GM18861 (cell line): ENCODE measurements around the gene RNF121.
"Not testable (repeated sequence)": the region's sequence is repeated elsewhere in the genome, so short reads cannot be mapped to it uniquely, and the experiment has no call there.

Source experiments
- ATAC-seq: cut with Tn5 transposase; IDR thresholded peaks from one replicate; pipeline ENCODE4 v1.9.1; 2021; ENCODE audit not compliant: unreplicated experiment

RNF121 gene

GRCh38 chr11:71928737-71929443 lies at the start of gene RNF121:
RNF121 (plus strand) TSS chr11:71929046; CDS start chr11:71929062, 16 bp downstream.
- ATAC-seq, result peak; percentile 57

DNA sequence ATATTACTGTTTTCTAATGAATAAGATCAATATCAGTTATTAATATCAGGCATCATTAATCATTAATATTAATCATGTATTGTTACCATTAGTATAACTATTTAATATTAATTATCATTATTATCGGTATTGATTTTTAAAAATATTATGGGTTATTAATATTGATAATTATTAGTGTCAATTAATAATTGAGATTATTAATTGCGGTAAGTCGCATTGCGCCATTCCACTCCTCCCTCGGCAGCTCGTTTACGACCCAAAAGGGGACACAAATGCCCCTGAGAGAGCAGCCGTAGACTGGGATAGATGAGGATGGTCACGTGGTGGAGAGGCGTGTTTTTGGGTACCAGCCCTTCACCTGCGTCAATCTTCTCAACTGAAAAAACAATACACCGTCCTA lies 43.0 kb upstream of the RNF121 start:
- ATAC-seq, result not testable (repeated sequence)

- not testable (repeated sequence) for ATAC-seq
Measured at GRCh38 chr11:71888335-71889010, 40.4 kb upstream of the RNF121 start.

- ATAC-seq, result not testable (repeated sequence)
Measured at GRCh38 chr11:71889181-71889872, 39.5 kb upstream of the RNF121 start.

DNA sequence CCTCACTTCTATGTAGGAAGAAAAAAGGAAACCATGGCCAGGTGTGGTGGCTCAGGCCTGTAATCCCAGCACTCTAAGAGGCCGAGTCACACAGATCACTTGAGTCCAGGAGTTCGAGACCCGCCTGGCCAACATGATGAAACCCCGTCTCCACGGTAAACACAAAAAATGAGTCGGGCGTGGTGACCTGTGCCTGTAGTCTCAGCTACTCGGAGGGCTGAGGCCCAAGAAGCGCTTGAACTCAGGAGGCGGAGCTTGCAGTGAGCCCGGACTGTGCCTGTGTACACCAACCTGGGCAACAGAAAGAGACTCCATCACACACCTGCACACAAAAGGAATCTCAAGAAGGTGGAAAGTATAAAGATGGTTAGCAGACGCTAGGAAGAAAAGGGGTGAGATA lies 32.9 kb upstream of the RNF121 start:
- ATAC-seq, result no peak

- not testable (repeated sequence) for ATAC-seq
Measured at GRCh38 chr11:71901137-71901536, 27.7 kb upstream of the RNF121 start.

- no peak for ATAC-seq
Measured at GRCh38 chr11:71908218-71908617, 20.6 kb upstream of the RNF121 start.

DNA sequence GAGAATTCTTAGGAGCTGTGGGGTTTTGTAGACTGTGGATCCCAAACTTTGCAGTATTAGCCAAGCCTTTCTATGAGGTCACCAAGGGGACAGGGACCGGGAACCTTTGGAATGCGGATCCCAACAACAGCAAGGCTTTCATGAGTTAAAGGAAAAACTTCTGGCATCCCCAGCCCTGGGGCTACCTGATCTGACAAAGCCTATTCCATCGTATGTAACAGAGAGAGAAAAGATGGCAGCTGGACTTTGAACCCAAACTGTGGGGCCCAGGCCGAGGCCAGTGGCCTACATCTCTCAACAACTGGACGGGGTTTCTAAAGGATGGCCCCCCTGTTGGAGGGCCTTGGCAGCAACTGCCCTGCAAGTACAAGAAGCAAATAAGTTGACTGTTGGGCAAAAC lies 18.1 kb upstream of the RNF121 start:
- not testable (repeated sequence) for ATAC-seq

DNA sequence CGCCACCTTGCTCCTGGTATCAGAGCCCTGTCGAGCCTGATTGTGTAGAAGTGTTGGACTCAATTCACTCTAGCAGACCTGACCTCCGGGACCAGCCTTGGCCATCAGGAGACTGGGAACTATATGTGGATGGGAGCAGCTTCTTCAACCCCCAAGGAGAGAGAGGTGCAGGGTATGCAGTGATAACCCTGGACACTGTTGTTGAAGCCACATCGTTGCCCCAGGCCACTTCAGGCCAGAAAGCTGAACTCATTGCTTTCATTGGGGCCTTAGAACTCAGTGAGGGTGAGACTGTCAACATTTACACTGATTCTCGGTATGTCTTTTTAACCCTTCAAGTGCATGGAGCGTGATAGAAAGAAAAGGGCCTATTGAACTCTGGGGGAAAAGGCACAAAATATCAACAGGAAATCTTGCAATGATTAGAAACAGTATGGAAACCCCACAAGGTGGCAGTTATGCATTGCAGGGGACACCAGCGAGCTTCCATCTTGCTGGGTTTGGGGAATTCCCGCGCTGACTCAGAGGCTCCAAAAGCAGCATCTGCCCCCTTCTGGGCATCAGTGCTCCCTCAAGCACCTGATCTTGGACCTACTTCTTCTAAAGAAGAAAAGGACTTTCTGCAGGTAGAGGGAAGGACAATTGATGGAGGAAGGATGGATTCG lies 17.4 kb upstream of the RNF121 start:
- ATAC-seq, result not testable (repeated sequence)

GRCh38 chr11:71911986-71912340 lies 16.9 kb upstream of the RNF121 start:
- ATAC-seq, result not testable (repeated sequence)

DNA sequence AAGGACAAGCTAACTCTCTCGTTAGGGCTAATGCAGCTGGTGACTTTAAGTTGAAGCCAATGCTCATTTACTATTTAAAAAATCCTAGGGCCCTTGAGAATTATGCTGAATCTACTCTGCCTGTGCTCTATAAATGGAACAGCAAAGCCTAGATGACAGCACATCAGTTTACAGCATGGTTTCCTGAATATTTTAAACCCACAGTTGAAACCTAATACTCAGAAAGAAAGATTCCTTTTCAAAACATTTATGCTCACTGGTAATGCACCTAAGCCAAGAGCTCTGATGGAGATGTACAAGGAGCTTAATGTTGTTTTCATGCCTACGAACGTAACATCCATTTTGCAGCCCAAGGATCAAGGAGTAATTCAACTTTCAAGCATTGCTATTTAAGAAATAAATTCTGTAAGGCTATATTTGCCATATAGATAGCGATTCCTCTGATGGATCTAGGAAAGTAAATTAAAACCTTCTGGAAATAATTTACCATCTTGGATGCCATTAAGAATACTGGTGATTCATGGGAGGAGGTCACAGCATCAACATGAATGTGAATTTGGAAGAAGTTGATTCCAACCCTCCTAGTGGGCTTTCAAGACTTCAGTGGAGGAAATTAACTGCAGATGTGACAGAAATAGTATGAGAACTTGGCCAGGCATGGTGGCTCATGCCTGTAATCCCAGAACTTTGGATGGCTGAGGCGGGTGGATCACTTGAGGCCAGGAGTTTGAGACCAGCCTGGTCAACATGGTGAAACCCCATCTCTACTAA lies 14.9 kb upstream of the RNF121 start:
- ATAC-seq, result no peak

DNA sequence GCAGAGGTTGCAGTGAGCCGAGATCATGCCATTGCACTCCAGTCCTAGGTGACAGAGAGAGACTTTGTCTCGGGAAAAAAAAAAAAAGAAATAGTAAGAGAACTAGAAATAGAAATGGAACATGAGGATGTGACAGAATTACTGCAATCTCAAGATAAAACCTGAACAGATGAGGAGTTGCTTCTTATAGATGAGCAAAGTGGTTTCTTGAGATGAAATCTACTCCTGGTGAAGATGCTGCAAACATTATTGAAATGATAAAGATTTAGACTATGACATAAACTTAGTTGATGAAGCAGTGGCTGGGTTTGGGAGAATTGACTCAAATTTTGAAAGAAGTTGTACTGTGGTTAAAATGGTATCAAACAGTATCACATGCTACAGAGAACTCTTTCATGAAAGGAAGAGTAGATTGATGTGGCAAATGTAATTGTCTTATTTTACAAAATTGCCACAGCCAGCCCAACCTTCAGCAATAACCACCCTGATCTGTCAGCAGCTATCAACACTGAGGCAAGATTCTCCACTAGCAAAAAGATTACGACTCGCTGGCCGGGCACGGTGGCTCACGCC lies 14.1 kb upstream of the RNF121 start:
- no peak for ATAC-seq

DNA sequence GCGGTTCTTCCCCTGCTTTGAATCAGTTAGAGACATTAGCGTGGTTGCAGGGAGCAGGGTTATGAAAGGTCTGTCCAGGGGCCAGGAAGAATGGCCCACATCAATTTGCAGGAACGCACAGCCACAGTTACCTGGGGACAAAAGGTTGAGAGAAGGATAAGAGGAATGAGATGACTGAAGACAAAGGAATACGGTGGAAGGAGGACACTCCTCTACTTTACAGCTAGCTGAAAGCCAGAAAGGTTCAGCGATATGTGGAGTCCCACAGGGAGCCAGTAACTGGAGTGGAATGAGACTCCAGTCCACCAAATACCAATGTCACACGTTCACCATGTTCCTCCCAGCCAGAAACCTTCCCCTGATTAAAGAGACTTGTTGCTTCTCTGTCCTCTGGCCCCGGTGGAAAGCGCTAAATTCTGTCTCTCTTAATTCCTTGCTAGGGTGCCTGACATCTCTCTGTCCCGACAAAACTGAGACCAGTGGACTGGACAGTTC lies 11.2 kb upstream of the RNF121 start:
- ATAC-seq, result no peak

DNA sequence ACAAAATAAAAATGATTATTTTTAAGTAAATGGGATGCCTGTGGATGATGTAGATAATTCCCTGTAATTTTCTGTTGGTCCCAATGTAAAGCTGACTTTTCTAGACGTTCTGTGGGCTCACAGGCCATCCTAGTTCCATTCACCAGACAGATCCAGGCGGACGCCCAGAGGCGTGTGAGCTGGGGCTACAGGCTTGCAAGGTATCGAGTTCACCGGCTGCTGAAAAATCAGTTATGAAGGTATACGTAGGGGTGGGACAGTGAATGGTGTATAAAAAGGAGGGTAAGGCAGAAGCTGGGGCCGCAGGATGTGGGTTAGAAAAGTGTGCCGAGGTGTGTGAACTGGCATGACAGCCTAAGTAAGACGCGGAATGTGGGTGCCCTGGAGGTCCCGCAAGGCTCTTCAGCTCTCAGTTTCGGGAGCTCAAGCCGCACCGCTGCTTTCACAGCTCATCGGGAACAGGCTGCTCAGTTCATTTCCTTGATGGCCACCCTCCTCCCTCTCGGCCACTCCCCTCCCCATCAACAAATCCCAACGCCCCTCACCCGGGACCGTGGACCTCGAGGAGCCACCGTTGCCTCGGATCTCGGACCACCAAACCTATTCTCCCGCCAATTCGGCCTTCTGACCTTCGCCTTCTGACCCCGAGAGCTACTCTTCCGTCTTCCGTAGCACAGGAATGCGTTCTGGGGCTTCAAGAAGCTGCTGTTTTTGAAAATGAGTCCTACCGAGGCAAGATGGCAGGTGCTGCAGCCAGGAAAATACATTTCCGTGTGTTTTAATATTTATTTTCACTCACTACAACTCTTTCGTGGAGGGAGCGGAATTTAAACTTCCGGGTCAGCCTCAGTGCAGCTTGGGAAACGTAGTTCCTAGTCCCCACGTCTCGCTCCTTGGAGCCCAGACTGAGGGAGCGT lies 768 bp upstream of the RNF121 start, which contains the start of gene XNDC1N:
Gene XNDC1N (minus strand): TSS at position 775 of the 917 bp plus-strand sequence. CDS start 5,241 bp downstream, outside the sequence.
- peak; percentile 40 for ATAC-seq

GRCh38 chr11:71929491-71929890 lies 645 bp downstream of the RNF121 start:
- no peak for ATAC-seq

DNA sequence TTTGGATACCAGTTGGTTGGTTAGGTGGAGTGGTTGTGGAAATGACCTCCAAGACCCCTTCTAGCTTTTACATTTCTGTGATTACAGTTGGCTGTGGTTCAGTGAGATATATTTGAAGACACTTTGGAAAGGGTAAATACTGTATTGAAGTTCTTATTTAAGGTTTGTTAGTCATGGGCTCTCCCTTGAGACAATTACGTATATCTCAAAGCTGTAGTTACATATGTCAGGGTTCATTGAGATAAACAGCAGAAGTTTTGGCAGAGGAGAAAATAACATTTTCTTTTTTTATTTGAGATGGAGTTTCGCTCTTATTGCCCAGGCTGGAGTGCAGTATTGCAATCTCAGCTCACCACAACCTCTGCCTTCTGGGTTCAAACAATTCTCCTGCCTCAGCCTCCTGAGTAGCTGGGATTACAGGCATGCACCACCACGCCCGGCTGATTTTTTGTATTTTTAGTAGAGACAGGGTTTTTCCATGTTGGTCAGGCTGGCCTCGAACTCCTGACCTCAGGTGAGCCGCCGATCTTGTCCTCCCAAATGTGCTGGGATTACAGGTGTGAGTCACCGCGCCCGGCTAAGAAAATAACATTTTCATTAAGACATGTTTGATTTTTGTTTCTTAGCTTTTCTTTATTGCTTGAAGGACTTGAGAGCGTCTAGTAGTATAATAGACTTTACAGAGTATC lies 1.9 kb downstream of the RNF121 start:
- no peak for ATAC-seq

GRCh38 chr11:71931245-71931602 lies 2.4 kb downstream of the RNF121 start:
- no peak for ATAC-seq

DNA sequence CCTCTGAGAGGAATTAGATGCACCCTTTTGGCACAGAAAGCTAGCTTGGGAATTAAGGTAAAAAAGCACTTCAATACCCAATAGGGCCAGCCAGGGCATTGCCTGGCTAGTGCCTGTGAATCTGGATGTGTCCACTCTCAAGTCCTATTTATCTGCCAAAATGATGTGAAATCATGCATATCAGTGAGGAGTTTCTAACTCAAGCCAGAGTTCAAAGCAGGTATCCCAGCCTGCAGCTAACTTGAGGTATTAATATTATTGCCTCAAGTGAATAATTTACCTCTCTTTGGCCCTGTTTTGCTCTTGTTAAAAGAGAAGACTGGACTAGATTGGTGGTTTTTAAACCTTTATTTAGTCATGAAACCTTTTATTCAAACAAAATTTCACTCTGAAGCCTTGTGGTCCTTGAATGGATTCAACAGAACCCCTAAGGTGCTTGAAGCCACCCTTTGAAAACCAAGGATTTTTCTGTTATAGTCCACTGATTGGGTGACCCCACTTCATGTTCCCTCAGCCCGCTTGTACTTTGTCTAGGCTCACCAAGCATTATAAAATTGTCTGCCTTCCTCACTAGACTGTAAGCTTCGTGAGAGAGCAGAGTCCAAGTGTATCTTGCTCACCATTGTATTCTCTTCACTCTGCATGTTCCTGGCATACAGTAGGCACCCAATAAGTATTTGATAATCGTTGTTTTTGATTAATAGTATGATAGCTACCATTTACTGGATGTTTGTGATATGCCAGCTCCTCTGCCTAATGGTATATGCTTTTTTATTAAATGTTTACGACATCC lies 4.5 kb downstream of the RNF121 start:
- no peak for ATAC-seq
